Stimulated activated CD4-positive, alpha-beta T cell treated with anti-CD3 and anti-CD28 coated beads, Interleukin-4, amount 100 ng/mL, for 1 hour (primary cell): Measurements from ENCODE around the gene ALG5.

Source experiments
- DNase-seq: peaks from one replicate; pipeline ENCODE4 v3.0.0-alpha.2; 2020

Gene ALG5

GRCh38 chr13:36913463-36913862 is 85.7 kb downstream of the ALG5 start:
- DNase-seq: no peak

GRCh38 chr13:36912973-36913372 is 86.2 kb downstream of the ALG5 start:
- DNase-seq: no peak

- no peak for DNase-seq
Observed at GRCh38 chr13:36912369-36912768, 86.8 kb downstream of the ALG5 start.

- no peak for DNase-seq
Observed at GRCh38 chr13:36910545-36910944, 88.6 kb downstream of the ALG5 start.

GRCh38 chr13:36907821-36908220 is 91.3 kb downstream of the ALG5 start:
- DNase-seq: no peak

GRCh38 chr13:36907266-36907665 is 91.9 kb downstream of the ALG5 start:
- no peak for DNase-seq

GRCh38 chr13:36905944-36906343 is 93.2 kb downstream of the ALG5 start:
- no peak for DNase-seq

GRCh38 chr13:36903925-36904595 is 95.1 kb downstream of the ALG5 start:
- no peak for DNase-seq
